Measurements from ENCODE around the gene SNRPD2.
A peak's percentile ranks its signal among the peaks of the same experiment; 100 is the strongest.

SNRPD2 gene

DNA sequence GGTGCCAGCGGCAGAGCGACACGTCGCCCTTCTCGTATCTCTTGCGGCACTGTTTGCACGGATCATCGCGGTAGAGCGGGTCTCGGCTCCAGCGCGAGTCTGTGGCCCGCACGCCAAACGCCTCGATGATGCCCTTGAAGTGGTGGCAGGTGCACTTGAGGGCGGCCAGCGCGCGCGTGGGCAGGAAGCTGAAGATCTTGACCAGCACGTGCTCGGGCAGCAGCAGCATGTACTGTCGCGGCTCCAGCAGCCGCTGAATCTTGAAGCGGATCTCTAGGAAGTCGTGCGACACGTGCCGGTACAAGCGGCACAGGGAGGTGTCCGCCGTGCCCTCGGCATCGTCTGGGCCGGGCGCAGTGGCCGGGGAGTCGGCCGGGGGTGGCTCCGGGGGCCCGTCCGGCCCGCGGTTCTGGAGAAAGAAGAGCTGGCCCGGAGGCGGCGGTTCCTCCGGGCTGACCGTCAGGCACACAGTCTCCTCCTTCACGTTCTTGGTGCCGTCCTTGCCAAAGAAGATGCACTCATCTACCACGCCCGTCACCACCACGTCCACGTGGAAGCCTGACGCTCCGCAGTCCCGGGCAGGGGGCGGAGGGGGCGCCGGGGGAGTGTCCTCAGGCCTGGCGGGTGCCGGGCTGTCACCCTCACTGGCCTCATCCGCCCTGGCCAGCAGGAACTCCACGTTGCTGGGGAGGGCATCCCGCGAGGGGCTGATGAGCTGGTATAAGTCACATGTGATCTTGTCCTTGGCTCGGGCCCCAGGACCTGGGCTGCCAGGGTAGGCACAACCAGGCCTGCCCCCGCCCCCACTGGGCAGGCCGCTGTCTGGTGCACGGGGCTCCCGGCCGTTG is 20.3 kb upstream of the SNRPD2 start:
- H3K36me3 ChIP-seq (ENCODE audit: low read depth) = peaks cover 27% of the 10 kb centered on the region
- no peak for ATAC-seq (ENCODE audit: low read depth)
- TF ChIP-seq, protein P1, sequence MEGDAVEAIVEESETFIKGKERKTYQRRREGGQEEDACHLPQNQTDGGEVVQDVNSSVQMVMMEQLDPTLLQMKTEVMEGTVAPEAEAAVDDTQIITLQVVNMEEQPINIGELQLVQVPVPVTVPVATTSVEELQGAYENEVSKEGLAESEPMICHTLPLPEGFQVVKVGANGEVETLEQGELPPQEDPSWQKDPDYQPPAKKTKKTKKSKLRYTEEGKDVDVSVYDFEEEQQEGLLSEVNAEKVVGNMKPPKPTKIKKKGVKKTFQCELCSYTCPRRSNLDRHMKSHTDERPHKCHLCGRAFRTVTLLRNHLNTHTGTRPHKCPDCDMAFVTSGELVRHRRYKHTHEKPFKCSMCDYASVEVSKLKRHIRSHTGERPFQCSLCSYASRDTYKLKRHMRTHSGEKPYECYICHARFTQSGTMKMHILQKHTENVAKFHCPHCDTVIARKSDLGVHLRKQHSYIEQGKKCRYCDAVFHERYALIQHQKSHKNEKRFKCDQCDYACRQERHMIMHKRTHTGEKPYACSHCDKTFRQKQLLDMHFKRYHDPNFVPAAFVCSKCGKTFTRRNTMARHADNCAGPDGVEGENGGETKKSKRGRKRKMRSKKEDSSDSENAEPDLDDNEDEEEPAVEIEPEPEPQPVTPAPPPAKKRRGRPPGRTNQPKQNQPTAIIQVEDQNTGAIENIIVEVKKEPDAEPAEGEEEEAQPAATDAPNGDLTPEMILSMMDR (IDR thresholded peaks at IDR 0.05; ENCODE audit: poor library complexity, severe bottlenecking) = no peak

DNA sequence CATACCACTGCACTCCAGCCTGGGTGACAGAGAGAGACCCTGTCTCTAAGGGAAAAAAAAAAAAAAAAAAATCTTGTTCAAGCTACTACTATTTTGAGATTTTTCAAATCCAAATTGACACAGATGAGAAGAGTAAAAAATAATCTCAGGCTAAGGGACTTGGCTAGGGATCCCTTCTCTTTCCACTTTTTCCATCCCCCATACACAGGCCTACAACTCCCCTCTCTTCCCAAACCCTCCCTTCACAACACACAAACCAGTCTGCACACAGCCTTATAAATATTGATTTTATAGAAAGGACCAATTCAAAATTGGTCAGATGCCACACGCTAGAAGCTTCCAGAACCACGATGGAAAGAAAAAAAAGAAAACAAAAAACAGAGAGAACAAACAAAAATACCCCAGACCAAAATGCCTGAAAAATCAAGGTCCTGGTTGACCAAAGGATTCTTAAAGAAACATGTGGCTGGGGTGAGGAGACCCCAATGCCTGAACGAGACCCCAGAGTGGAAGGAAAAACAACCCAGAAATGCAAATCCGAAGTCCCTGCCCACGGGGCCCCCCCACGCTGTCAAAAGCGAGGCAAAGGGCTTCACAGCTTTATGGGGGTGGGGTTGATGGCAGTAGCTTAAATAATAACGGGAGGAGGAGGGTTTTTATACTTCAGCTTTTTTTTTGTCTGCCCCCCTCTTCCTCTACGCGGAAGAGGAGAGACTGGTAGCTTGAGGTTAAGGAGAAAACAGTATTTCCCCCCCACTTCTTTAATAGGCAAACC is 18.8 kb upstream of the SNRPD2 start:
- no peak overlapping the region for H3K4me3 ChIP-seq (ENCODE audit: severe bottlenecking)
- H3K27me3 ChIP-seq (ENCODE audit: insufficient read depth, poor library complexity, severe bottlenecking) = no peaks in the 10 kb centered on the region
- peaks cover 27% of the 10 kb centered on the region for H3K36me3 ChIP-seq (ENCODE audit: low read depth)
- ATAC-seq (ENCODE audit: low read depth) (no peak), DNase-seq (ENCODE audit: low spot score) (no peak)
- no peak overlapping the region for H3K27ac ChIP-seq (ENCODE audit: poor library complexity, severe bottlenecking)
- no peaks in the 10 kb centered on the region for H3K9me3 ChIP-seq (ENCODE audit: severe bottlenecking)
- no peaks in the 10 kb centered on the region for H3K4me1 ChIP-seq (ENCODE audit: insufficient read depth, poor library complexity, severe bottlenecking)
- TF ChIP-seq, protein P1 (IDR thresholded peaks at IDR 0.05; ENCODE audit: poor library complexity, severe bottlenecking) = no peak

More for the DNA sequence above, 20.3 kb upstream of the SNRPD2 start:
- H3K27me3 ChIP-seq (ENCODE audit: insufficient read depth, poor library complexity, severe bottlenecking) = no peaks in the 10 kb centered on the region
- H3K4me3 ChIP-seq (ENCODE audit: severe bottlenecking) = no peak overlapping the region
- DNase-seq (ENCODE audit: low spot score) = no peak
- H3K27ac ChIP-seq (ENCODE audit: poor library complexity, severe bottlenecking) = no peak overlapping the region
- H3K9me3 ChIP-seq (ENCODE audit: severe bottlenecking) = no peaks in the 10 kb centered on the region
- no peaks in the 10 kb centered on the region for H3K4me1 ChIP-seq (ENCODE audit: insufficient read depth, poor library complexity, severe bottlenecking)

DNA sequence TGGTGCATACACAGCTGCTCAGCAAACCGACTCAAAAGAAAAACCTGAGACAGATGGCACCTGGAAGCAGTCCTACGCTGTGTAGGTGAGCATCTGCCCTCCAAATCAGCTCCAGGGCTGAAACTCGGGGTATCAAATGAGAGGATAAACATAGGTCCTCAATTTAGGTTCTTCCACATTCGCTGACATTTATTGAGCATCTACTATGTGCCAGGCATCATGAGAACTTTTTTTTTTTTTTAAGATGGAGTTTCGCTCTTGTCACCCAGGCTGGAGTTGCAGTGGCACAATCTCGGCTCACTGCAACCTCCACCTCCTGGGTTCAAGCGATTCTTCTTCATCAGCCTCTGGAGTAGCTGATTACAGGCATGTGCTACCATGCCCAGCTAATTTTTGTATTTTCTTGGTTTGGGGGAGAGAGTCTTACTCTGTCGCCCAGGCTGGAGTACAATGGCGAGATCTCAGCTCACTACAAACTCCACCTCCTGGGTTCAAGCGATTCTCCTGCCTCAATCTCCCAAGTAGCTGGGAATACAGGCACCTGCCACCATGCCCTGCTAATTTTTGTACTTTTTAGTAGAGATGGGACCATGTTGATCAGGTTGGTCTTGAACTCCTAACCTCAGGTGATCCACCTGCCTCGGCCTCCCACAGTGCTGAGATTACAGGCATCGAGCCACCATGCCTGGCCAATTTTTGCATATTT is 14.1 kb upstream of the SNRPD2 start:
- H3K36me3 ChIP-seq (ENCODE audit: low read depth) = peaks cover 25% of the 10 kb centered on the region
- no peaks in the 10 kb centered on the region for H3K4me1 ChIP-seq (ENCODE audit: insufficient read depth, poor library complexity, severe bottlenecking)
- no peak for ATAC-seq (ENCODE audit: low read depth)
- H3K27me3 ChIP-seq (ENCODE audit: insufficient read depth, poor library complexity, severe bottlenecking) = no peaks in the 10 kb centered on the region
- no peak overlapping the region for H3K27ac ChIP-seq (ENCODE audit: poor library complexity, severe bottlenecking)
- no peaks in the 10 kb centered on the region for H3K9me3 ChIP-seq (ENCODE audit: severe bottlenecking)
- no peak for DNase-seq (ENCODE audit: low spot score)
- no peak overlapping the region for H3K4me3 ChIP-seq (ENCODE audit: severe bottlenecking)
- TF ChIP-seq, protein P1 (IDR thresholded peaks at IDR 0.05; ENCODE audit: poor library complexity, severe bottlenecking) = no peak

DNA sequence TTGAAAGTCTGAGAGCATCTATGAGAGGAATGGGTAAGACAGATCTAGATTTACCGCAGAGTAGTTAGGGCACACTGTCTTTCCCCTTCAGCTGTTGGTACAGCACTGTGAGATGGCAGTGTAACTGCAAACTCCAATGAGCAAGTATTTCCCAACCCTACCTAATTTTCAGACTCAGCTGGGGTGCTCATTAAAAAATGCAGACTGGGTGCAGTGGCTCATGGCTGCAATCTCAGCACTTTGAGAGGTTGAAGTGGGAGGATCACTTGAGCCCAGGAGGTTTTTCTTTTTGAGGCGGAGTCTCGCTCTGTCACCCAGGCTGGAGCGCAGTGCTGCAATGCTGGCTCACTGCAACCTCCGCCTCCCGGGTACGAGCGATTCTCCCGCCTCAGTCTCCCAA is 13.4 kb upstream of the SNRPD2 start:
- H3K27ac ChIP-seq (ENCODE audit: poor library complexity, severe bottlenecking) = no peak overlapping the region

More for the DNA sequence above, 13.4 kb upstream of the SNRPD2 start:
- H3K4me3 ChIP-seq (ENCODE audit: severe bottlenecking) = no peak overlapping the region
- H3K27me3 ChIP-seq (ENCODE audit: insufficient read depth, poor library complexity, severe bottlenecking) = no peaks in the 10 kb centered on the region
- ATAC-seq (ENCODE audit: low read depth) (peak; percentile 11; the same call in 1 of the 3 replicates), DNase-seq (ENCODE audit: low spot score) (no peak)
- H3K9me3 ChIP-seq (ENCODE audit: severe bottlenecking) = no peaks in the 10 kb centered on the region
- peaks cover 21% of the 10 kb centered on the region for H3K36me3 ChIP-seq (ENCODE audit: low read depth)
- TF ChIP-seq, protein P1 (IDR thresholded peaks at IDR 0.05; ENCODE audit: poor library complexity, severe bottlenecking) = no peak
- H3K4me1 ChIP-seq (ENCODE audit: insufficient read depth, poor library complexity, severe bottlenecking) = no peaks in the 10 kb centered on the region

Measured in RWPE2 (cell line).